GM19468 (cell line): Measurements from ENCODE around the gene PLEKHB2.
"Not testable (repeated sequence)": the region's sequence is repeated elsewhere in the genome, so short reads cannot be mapped to it uniquely, and the experiment has no call there.

Experiments used
- ATAC-seq: cut with Tn5 transposase; IDR thresholded peaks from one replicate; pipeline ENCODE4 v1.9.1; 2021; ENCODE audit warnings: mild to moderate bottlenecking, moderate library complexity, moderate number of reproducible peaks; ENCODE audit not compliant: unreplicated experiment; ENCODE audit errors: extremely low read depth

The PLEKHB2 gene, protein sequence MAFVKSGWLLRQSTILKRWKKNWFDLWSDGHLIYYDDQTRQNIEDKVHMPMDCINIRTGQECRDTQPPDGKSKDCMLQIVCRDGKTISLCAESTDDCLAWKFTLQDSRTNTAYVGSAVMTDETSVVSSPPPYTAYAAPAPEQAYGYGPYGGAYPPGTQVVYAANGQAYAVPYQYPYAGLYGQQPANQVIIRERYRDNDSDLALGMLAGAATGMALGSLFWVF

DNA sequence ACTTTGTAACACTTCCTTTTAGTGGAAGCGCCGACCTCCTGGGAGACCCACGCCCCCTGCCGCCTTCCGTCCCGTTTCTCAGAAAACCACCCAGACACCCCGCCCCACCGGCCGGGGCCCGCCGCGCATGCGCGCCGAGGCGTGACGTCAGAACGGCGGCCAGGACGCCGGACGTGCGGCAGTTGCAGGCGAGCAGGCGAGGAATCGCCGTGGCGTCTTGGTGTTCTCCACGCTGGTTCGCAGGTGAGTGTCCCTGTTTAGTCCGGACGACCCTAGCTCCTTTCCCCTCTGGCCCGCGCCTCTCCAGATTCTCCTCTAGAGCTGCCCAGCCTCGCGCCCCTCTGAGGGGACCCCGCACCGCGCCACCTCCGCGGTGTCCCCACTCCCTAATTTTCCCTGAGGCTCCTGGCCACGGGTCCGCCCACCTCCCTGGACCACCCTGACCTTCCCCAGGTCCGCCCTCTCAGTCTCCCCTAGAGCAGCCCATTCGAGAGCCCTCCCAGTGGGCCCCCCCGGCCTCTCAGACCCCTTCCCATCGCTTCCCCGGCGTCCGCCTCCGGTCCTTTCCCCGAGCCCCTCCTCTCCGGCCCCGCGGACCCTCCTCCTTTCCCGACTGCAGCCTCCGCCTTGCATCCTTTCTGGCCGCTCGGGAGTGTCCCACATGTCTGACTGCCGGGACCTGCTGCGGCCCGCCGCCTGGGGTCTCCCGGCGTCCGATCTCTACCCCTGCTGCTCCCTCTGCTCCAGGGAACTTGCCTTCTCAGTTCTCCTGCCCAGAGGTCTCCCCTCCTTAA is at the start of gene PLEKHB2:
Gene PLEKHB2 (plus strand): TSS at position 181 of the 794 bp plus-strand sequence. CDS start 15,606 bp downstream, outside the sequence.
- peak; percentile 65 for ATAC-seq

DNA sequence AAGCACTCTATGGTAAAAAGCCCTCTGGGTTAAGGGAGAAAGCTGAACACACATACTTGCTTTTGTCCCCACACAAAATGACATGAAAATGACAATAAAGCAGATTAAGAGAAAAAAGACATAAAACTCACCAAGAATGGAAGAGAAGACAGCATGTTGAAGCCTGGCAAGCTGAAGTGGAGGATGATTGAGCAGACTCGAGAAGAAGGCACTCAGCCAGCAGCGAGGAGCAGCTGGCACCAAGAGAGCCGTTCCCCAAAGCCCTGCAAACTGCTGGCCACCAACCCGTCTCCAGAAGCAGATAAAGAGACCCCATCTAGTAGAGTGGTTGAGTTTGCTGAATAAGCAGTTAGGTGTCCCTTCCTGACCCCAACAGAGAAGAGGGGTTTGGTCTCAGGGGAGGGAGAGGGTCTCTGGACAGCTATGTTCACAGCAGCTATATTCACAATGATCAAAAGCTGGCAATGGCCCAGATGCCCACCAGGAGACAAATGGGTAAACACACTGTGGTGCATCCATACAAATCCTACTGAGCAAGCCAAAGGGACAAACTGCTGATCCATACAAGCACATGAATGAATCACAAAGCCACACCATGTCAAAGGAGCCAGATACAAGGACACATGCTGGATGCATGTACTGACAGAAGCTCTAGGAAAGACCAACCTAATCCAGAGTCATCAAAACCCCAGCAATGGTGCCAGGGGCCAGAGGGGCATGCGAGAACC is 48.8 kb upstream of the PLEKHB2 start:
- ATAC-seq, result no peak

DNA sequence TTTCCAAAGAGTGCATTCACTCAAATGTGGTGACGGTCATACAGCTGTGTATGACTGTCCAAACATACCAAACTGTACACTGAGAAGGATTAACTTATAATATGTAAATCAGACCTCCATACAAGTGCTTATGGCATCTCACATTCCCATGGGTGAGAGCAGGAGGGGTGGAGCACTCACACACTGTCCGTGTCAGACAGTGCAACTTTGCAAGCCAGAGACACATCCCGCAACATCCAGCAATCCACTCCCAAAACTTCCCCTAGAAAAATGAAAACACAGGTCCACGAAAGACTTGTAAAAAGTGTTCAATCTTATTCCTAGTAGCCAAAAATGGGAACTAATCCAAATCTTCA is 48.2 kb upstream of the PLEKHB2 start:
- ATAC-seq, result no peak

DNA sequence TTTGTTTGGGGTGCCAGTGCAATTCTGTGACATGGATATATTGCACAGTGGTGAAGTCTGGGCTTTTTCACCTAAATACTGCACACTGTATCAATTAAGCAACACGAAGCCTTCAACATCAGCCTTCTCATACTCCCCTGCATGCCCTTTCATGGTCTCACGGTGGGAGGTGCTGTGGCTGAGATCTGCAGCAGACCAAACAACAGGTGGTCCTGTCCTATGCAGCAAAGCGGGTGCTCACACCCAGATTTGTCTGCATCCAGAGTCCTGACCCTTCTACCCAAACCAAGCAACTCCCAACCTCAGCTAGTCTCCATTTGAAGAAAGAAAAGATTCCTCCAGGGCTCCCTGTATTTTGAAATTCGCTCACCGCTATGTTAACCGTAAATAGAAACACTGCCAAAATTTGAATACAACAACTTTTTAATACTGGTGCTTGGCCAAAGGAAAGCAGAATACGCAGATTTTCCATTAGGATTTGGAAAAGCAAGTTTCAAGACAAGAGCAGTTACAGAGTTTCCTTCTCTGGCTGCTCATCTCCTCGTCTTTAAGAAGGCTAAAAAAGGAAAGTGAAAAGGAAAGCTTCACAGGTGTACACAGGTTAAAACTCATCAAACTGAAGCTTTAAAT is 46.8 kb upstream of the PLEKHB2 start:
- no peak for ATAC-seq

DNA sequence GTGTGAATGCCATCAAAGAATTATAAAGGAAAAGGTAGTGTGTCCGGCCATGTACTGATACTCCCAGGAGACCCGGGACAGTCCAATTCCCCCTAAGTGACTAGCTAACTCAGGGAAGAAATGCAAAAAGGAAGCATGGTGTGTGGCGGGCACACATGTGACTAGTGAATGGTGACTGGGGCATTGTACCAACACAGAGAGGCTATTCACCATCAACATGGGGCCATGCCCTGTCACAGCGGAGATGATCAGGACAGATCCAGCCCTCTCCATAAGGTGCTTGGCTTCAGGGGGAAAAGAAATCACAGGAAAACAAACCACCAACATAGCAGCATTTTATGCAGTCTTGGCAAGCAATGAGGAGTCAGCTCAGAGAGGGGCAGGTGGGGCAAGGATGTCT is 46.2 kb upstream of the PLEKHB2 start:
- no peak for ATAC-seq

DNA sequence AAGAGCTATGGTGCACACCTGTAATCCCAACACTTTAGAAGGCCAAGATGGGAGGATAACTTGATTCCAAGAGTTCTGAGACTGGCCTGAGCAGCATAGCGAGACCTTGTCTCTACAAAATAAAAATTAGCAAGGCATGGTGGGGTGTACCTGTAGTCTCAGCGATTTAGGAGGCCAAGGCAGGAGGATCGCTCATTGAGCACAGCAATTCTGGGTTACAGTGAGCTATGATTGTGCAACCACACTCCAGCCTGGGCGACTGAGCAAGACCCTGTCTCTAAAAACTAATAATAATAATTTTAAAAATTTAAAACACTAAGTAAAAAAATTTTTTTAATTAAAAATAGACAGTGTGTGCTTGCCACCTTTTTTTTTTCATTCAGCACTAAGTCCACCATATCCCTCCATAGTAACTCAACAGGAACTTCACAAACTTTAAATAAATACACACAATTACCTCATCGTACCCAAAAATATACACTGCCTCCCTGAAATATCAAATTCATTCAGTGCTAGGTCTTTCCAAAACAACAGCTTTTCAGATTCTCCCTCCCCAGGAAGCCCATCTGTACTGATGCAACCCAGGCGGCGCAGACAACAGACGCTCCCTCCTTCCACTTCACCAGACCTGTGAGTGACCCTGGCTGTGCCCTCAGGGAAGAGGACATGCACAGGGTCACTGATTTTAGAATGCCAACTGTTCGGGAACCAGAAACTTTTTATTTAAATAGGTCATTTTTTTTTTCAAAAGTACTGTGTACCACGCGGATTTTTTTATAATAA is 41.4 kb upstream of the PLEKHB2 start:
- no peak for ATAC-seq

DNA sequence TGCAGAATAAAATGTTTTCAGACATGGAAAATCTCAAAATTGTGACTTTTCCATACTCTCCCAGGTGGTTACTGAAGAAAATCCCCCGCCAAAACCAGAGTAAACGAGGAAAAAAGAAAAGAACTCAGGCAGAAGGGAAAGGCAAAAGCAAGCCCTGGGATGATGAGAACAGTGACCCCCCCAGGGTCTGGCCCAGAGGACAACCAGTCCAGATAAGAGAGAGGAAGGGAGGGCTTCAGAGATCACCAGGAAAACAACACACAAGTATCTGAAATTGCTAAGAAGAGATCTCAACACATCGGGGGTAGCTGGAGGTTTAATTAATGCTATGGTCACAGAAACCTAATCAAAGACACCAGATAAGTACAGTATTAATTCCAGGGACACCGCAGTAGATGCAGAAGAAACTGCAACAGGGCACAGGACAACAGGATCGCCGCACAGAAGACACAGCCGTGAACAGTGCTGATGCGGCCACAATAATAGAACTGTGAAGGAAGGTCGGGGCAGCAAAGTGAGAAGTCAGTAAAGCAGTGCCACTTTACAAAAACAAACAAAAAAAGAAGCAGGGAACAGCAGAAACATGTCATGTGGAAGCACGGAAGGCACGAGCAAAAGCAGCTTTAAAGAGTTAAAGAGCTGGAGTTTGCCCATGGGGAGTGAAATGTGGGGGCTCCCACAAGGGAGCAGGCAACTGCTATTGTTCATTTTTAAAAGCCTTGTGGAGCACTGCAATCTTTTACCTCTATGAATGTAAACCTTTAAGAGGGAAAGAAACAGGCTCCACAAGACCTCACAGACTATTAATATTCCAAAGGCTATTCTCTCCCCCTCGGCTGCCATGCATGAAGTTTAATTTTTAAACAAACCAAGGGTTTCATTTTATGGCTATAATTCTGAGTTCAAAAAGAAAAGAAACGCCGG is 40.3 kb upstream of the PLEKHB2 start:
- no peak for ATAC-seq

DNA sequence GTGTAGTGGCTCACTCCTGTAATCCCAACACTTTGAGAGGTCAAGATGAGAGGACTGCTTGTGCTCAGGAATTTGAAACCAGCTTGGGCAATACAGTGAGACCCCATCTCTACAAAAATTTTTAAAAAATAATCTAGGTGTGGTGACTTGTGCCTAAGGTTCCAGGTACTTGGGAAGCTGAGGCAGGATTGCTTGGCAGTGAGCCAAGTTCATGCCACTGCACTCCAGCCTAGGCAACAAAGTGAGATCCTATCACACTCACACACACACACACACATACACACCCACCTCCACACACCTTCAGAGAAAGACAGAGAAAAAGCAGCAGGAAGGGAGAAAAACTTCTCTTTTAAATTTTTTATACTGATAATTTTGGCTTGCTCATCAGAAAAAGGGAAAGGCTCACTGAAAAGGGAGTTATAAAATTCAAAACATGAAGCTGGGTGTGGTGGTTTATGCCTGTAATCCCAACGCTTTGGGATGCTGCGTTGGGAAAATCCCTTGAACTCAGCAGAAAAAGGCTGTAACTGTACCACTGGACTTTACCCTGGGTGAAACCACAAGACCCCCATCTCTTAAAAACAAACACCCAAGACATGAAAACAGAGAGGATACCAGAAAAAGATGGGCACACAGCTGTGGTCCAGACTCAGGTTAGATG is 37.5 kb upstream of the PLEKHB2 start:
- no peak for ATAC-seq

DNA sequence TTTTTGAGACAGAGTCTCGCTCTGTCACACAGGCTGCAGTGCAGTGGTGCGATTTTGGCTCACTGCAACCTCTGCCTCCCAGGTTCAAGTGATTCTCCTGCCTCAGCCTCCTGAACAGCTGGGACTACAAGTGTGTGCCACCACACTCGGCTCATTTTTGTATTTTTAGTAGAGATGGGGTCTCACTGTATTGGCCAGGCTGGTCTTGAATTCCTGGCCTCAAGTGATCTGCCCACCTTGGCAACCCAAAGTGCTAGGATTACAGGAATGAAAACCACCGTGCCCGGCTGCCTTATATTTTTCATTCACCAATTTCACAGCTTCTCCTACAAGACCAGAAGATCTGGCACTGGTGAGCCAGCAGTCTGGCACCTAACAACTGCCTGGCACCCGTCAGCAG is 37.0 kb upstream of the PLEKHB2 start:
- not testable (repeated sequence) for ATAC-seq

DNA sequence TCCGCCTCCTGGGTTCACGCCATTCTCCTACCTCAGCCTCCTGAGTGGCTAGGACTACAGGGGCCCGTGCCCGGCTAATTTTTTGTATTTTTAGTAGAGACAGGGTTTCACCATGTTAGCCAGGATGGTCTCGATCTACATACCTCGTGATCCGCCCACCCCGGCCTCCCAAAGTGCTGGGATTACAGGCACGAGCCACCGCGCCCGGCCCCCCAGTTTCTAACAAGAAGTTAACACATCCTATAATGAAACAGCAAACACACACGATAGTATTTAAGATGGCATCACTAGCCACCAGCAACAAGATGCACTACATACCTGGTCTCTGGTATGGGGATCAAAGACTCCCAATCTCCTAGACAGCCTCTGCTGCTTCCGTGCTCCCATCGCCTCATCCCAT is 29.6 kb upstream of the PLEKHB2 start:
- not testable (repeated sequence) for ATAC-seq

DNA sequence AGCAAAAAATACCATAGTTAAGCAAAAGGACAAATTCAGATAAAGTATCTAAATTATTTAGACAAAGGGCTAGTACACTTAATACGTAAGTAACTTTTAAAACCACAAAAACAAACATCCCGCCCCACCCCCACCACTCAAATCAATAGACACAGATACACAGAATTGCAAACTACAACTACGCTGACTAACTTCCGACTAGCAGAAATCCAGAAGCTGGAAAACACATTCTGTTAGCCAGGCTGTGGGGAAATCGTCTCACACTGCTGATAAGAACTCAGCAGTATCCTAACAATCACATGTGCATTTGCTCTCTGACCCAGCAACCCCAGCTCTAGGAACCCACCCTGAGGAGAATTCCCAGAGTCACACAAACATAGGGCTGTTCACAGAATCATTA is 28.4 kb upstream of the PLEKHB2 start:
- ATAC-seq, result no peak

DNA sequence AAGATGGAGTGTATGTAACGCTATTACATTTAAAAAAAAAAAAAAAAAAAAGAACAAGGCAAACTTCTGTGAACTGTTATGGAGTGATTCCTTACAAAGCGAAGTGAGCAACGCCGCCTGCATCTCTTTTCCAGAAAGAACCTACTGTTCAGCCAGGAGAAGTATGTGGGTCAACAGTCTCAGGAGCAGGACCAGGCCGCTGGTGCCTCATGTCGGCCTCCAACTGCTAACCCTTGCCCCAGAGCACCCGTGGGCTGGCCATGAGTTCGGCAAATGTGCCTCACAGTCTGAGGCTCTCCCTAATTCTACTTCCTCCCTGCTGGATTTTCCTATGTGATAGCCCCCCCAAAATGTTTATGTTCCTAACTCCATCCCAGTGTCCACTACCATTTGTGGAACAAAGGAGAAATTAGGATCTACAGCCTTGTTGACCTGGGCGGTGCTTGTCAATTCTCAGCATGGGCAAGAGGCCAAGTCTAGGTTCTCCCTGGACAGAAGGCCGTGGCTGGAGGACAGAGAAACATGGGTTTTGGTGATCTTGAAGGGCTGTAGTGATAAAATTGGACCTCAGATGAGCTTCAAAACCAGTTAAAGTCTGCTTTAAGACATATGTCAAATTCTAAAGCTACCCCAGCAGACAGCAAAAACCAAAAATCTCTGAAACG is 27.8 kb upstream of the PLEKHB2 start:
- ATAC-seq, result no peak

DNA sequence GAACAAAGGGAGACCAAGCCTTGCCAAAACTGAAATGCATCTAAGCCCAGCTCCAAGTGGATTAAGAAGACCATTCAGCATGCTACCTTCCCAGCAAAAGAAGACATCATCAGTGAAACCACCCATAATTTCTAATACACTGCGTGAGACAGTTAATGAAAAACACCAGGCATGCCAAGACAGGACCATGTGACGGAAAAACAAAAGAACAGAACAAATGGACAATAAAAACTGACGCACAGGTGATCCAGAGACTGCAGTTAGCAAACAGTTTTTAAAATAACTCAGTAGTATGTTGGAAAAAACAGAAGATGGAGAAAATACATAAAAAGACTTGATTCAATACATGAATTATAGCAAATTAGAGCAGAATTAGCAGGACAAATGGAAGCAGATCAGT is 27.2 kb upstream of the PLEKHB2 start:
- ATAC-seq, result no peak

DNA sequence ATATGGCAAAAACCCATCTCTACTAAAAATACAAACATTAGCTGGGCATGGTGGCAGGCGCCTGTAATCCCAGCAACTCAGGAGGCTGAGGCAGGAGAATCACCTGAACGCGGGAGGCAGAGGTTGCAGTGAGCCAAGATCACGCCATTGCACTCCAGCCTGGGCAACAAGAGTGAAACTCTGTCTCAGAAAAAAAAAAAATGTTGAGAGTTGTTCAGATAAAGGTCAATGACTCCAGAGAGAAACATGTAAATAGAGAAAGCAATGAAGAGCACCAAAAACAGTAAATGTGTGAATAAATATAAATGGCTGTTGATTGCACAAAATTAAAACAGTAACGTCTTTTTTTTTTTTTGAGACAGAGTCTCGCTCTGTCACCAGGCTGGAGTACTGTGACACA is 25.2 kb upstream of the PLEKHB2 start:
- ATAC-seq, result not testable (repeated sequence)

DNA sequence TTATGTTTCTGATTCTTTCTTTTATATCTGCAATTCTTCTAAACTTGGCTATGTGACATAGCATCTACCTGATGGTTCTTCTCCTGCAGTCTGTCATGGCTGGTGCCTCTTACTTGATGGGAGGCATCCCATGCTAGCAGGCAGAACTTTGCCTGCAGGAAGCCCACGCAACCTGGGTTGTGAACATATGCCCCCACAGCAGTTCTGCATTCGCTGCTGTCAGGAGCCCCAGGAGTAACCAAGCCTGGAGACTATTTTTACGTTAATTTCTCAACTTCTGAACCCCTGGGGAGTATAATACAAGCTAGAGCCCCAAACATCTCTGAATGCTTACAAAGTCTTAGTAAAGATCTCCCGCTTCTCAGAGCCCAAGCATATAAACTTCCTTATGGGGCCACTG is 23.9 kb upstream of the PLEKHB2 start:
- no peak for ATAC-seq

DNA sequence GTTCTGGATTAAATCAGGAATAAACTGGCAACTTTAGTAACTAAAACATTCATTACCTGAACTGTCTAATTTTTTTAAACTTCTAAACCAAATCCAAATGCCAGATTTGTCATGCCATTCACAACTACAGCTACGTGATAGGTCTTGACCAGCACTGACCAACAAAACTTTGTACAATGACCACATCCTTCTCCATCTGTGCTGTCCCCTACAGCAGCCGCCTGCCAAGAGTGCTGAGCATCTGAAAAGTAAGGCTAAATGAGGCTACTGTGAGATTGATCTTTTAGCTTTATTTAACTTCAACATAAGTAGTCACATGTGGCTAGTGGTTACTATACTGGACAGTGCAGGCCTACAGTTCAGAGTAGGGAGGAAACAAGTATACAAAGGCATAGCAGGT is 19.5 kb upstream of the PLEKHB2 start:
- ATAC-seq, result no peak

DNA sequence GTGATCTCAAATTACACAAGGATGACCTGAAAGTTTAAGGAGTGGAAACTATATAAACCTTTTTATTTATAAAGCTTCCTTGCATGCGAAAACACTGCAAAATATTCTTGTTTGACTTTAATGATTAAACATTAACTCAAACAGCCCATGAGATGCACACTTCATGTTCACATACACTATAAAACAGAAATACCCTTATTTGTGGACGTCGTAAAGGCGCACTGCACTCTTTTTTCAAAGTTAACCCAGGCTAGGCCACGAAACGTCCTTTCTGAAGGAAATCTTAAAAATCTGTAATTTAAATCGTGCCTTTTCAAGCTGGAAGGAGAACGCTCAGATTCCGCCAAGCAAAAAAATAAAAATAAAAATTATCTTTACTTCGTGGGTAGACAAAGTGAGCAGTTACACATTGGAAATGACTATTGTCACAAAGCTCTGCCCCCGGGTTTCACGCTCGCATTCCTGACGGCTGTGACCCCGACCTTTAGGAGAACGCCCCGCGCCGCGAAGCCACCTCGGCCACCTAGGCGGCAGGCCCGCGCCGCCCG is 12.6 kb upstream of the PLEKHB2 start:
- ATAC-seq, result no peak
